ENCODE measurements around the gene AGAP1.

AGAP1 gene

GRCh38 chr2:235679471-235679870 lies 185.6 kb downstream of the AGAP1 start:
- no peaks in the 10 kb centered on the region for H4K20me1 ChIP-seq (ENCODE audit: control insufficient read depth, insufficient read depth, low read depth, low read length)
- no peaks in the 10 kb centered on the region for H3K9me3 ChIP-seq (ENCODE audit: control insufficient read depth, insufficient read depth, low read length)
- no peaks in the 10 kb centered on the region for H3K36me3 ChIP-seq (ENCODE audit: control insufficient read depth, low read length)
- no peaks in the 10 kb centered on the region for H3K27me3 ChIP-seq (ENCODE audit: control insufficient read depth, low read length)
- no peak overlapping the region for H3K27ac ChIP-seq (ENCODE audit: low read depth, low read length)
- no peak overlapping the region for H3K4me2 ChIP-seq (ENCODE audit: low read length)
- TF ChIP-seq CTCF (IDR thresholded peaks at IDR 0.05; ENCODE audit: low read depth, low read length, poor library complexity, severe bottlenecking) (no peak), EZH2phosphoT487 (IDR thresholded peaks at IDR 0.05; ENCODE audit: borderline replicate concordance, low read length) (no peak)
- H3F3A ChIP-seq (ENCODE audit: control insufficient read depth, insufficient read depth) = no peaks in the 10 kb centered on the region
- H3K79me2 ChIP-seq (ENCODE audit: control insufficient read depth, low read length) = no peaks in the 10 kb centered on the region
- no peak overlapping the region for H3K4me3 ChIP-seq (ENCODE audit: low read length)
- H3K9me2 ChIP-seq (replicated peaks; ENCODE audit: control insufficient read depth, low read length) = no peaks in the 10 kb centered on the region
- no peaks in the 10 kb centered on the region for H3K4me1 ChIP-seq (ENCODE audit: control insufficient read depth, low read length)

GRCh38 chr2:235685024-235685721 lies 191.3 kb downstream of the AGAP1 start:
- Histone ChIP-seq H3F3A (ENCODE audit: control insufficient read depth, insufficient read depth) (no peaks in the 10 kb centered on the region), H3K9me2 (replicated peaks; ENCODE audit: control insufficient read depth, low read length) (no peaks in the 10 kb centered on the region), H3K9me3 (ENCODE audit: control insufficient read depth, insufficient read depth, low read length) (no peaks in the 10 kb centered on the region), H3K4me3 (ENCODE audit: low read length) (no peak overlapping the region), H3K79me2 (ENCODE audit: control insufficient read depth, low read length) (no peaks in the 10 kb centered on the region), H3K4me2 (ENCODE audit: low read length) (no peak overlapping the region), H3K27ac (ENCODE audit: low read depth, low read length) (no peak overlapping the region), H3K36me3 (ENCODE audit: control insufficient read depth, low read length) (no peaks in the 10 kb centered on the region), H3K4me1 (ENCODE audit: control insufficient read depth, low read length) (no peaks in the 10 kb centered on the region), H4K20me1 (ENCODE audit: control insufficient read depth, insufficient read depth, low read depth, low read length) (no peaks in the 10 kb centered on the region), H3K27me3 (ENCODE audit: control insufficient read depth, low read length) (no peaks in the 10 kb centered on the region)
- TF ChIP-seq EZH2phosphoT487 (IDR thresholded peaks at IDR 0.05; ENCODE audit: borderline replicate concordance, low read length) (no peak), CTCF (IDR thresholded peaks at IDR 0.05; ENCODE audit: low read depth, low read length, poor library complexity, severe bottlenecking) (no peak)

GRCh38 chr2:235688511-235689426 lies 194.9 kb downstream of the AGAP1 start:
- Histone ChIP-seq H3F3A (ENCODE audit: control insufficient read depth, insufficient read depth) (no peaks in the 10 kb centered on the region), H3K27me3 (ENCODE audit: control insufficient read depth, low read length) (no peaks in the 10 kb centered on the region), H4K20me1 (ENCODE audit: control insufficient read depth, insufficient read depth, low read depth, low read length) (no peaks in the 10 kb centered on the region), H3K4me3 (ENCODE audit: low read length) (no peak overlapping the region), H3K27ac (ENCODE audit: low read depth, low read length) (no peak overlapping the region), H3K4me1 (ENCODE audit: control insufficient read depth, low read length) (no peaks in the 10 kb centered on the region), H3K9me2 (replicated peaks; ENCODE audit: control insufficient read depth, low read length) (no peaks in the 10 kb centered on the region), H3K36me3 (ENCODE audit: control insufficient read depth, low read length) (no peaks in the 10 kb centered on the region), H3K4me2 (ENCODE audit: low read length) (no peak overlapping the region), H3K9me3 (ENCODE audit: control insufficient read depth, insufficient read depth, low read length) (no peaks in the 10 kb centered on the region), H3K79me2 (ENCODE audit: control insufficient read depth, low read length) (no peaks in the 10 kb centered on the region)
- TF ChIP-seq CTCF (IDR thresholded peaks at IDR 0.05; ENCODE audit: low read depth, low read length, poor library complexity, severe bottlenecking) = no peak
- TF ChIP-seq EZH2phosphoT487 (IDR thresholded peaks at IDR 0.05; ENCODE audit: borderline replicate concordance, low read length) = no peak

Data from DOHH2 (cell line).